Suprapubic skin (tissue), 4 donors: ENCODE measurements around the gene TAB3.

Experiments
- POLR2A ChIP-seq, 2 donors: fragments of 450-650 bp; IDR thresholded peaks; one replicate each; pipeline ENCODE4 v1.6.1; 2017; ENCODE audit warnings: antibody characterized with exemption in 2 of 2, mild to moderate bottlenecking in 2 of 2, moderate library complexity in 2 of 2
- POLR2AphosphoS5 ChIP-seq, 3 donors: sonication (generic); formaldehyde crosslinking; IDR thresholded peaks; one replicate each; pipeline ENCODE4 v1.6.1; 2017; ENCODE audit warnings: antibody characterized with exemption in 3 of 3
- TF ChIP-seq, protein P1 (sequence below), 2 donors: fragments of 200-600 bp in 1 of 2; fragments of 450-650 bp in 1 of 2; sonication (generic) in 1 of 2; IDR thresholded peaks; one replicate each; pipeline ENCODE4 v1.5.1; 2016 to 2019; ENCODE audit warnings: antibody characterized with exemption in 2 of 2, mild to moderate bottlenecking in 1 of 2, moderate library complexity in 1 of 2

DNA sequence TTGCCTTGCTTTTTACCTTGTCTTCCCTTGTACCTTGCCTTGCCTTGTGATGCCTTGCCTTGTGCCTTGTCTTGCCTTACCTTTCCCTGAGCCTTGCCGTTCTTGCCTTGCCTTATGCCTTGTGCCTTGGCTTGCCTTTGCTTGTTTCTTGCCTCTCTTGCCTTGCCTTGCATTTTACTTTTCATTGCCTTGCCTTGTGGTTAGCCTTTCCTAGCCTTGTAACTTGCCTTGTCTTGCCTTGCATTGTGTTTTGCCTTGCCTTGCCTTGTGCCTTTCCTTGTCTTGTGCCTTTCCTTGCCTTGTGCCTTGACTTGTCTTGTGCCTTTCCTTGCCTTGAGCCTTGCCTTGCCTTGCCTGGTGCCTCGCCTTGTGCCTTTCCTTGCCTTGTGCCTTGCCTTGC, 84.6 kb downstream of the TAB3 start:
- TF ChIP-seq, protein P1, sequence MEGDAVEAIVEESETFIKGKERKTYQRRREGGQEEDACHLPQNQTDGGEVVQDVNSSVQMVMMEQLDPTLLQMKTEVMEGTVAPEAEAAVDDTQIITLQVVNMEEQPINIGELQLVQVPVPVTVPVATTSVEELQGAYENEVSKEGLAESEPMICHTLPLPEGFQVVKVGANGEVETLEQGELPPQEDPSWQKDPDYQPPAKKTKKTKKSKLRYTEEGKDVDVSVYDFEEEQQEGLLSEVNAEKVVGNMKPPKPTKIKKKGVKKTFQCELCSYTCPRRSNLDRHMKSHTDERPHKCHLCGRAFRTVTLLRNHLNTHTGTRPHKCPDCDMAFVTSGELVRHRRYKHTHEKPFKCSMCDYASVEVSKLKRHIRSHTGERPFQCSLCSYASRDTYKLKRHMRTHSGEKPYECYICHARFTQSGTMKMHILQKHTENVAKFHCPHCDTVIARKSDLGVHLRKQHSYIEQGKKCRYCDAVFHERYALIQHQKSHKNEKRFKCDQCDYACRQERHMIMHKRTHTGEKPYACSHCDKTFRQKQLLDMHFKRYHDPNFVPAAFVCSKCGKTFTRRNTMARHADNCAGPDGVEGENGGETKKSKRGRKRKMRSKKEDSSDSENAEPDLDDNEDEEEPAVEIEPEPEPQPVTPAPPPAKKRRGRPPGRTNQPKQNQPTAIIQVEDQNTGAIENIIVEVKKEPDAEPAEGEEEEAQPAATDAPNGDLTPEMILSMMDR (IDR thresholded peaks at IDR 0.05) = no peak
- no peak for TF ChIP-seq POLR2AphosphoS5 (IDR thresholded peaks at IDR 0.05)
- no peak for TF ChIP-seq POLR2A (IDR thresholded peaks at IDR 0.05)
